Embryonic facial prominence (tissue), 1 donor: ENCODE data around the gene CCDC89.
"Not testable (repeated sequence)": the region's sequence is repeated elsewhere in the genome, so short reads cannot be mapped to it uniquely, and the experiment has no call there.

ENCODE experiments used
- DNase-seq: peaks from one replicate; pipeline ENCODE4 v3.0.0-alpha.2; 2016; ENCODE audit errors: extremely low spot score

The CCDC89 gene

DNA sequence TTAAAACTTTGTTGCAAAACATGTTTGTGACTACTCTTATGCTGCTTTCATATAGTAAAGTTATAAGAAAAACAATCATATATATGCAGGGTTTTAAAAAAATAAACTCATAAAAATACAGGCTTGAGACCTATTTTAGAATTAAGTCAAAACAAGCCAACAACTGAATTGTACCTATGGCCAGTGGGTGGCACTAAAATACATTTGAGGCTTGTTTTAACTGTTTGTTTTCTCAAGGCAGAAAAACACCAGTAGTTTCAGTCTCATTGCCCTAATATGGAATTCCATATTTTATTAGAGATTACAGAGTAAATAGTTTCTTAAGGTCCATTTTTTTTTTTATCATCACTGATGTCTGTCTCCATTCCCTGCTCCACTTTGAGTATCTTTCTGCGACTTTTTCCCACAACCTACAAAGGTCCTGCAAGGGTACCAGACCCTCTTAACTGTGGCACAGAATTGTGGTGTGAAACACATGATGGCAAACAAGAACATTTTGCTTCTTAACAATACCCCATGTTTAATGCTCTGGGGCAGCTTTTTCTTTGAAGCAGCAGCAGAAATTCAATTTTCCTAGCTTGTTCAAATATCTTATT, 8.5 kb upstream of the CCDC89 start:
- DNase-seq: no peak

DNA sequence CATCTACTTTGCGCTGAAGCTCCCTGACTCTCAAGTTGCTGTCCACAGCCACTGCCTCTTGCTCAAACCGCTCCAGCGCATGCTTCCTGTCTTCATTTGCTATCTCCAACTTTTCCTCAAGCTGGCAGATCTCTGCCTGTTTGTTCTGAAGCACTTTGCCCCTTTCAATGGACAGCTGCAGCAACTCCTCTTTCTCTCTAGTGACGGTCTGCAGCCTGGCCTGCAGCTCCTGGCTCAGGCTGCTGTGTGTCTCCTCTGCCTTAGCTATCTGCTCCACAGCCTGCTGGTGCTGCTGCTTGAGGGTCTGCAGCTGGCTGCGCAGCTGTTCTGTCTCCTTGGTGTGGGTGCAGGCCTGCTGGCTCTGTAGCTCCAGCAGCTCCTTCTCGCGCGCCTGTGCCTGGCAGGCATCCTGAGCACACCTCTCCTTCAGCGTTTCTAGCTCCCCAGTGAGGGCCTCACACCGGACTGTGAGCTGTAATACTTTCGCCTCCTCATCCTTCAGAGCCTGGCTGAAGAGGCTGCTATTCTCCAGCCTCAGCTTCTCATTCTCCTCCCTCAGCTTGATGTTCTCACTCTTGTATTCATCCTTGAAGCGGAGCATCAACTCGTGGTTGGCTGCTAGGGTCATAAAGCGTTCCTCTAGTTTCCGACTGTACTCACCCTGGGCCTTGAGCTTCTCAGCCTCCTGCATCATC, 723 bp downstream of the CCDC89 start:
- no peak for DNase-seq

GRCh38 chr11:85682330-85683305, 3.4 kb downstream of the CCDC89 start:
- no peak for DNase-seq

DNA sequence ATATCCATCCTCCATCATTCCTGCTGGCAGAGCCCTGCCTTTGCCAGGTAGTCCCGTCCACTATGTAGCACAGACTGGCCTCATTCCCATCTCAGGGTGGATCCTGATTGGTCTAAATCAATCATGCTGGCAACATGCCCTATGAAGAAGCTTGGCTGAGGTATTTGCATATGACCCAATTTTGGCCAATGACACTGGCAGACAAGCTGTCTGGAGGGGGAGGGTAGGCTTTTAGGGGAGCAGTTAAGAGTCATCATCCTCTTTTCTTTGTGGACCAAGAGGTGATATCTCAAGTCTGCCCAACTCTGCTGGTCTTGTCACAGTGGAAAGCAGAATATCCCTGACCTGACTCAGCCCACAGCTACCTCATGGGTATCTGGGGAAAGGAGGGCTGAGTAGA, 5.1 kb downstream of the CCDC89 start:
- no peak for DNase-seq

GRCh38 chr11:85679576-85679975, 6.4 kb downstream of the CCDC89 start:
- no peak for DNase-seq

DNA sequence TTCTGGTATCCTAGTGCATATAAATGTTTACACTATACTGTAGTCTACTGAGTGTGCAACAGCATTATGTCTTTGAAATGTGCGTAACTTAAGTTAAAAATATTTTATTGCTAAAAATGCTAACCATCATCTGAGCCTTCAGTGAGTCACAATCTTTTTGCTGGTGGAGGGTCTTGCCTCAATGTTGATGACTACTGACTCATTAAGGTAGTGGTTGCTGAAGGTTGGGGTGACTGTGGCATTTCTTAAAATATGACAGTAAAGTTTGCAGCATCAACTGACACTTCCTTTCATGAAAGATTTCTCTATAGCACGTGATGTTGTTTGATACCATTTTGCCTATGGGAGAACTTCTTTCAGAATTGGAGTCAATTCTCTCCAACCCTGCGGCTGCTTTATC, 12.6 kb downstream of the CCDC89 start:
- no peak for DNase-seq

- no peak for DNase-seq
These were observed 13.7 kb downstream of the CCDC89 start for GRCh38 chr11:85672105-85672902.

- DNase-seq: not testable (repeated sequence)
These were observed 14.9 kb downstream of the CCDC89 start for GRCh38 chr11:85670949-85671663.

DNA sequence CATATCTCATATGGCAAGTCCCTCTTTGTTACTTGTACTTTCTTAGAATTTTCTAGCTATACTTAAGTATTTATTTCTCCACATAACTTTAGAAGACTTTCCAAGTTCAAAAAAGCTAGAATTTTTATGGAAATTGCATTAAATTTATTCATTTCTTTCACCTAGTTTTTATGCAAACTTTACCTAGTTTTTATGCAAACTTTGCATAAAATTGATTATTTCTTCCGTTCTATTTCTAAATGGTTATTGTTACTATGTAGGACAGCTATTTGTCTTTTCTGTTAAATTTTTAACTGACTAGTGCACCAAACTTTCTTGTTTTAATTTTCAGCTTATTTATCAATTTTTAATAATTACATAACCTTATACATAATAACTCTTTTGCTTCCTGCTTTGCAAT, 17.8 kb downstream of the CCDC89 start:
- DNase-seq: no peak

DNA sequence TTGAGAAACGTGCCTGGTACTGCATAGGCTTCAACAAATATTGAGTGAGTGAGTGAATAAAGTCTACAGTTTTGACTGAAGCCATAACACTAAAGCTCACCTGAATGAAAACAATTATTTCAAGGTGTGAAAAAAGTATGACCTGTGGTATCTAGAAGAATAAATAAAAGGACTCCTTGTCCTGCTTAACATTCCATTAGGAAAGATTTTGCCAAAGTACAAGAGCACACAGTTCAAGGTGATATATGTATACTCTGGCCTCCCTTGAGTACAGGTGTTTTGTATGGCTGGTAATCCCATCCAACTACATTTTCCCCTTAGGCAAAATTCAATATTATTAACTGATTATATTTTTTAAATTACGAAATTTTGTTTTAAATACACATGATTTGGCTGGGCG, 19.3 kb downstream of the CCDC89 start:
- no peak for DNase-seq

DNA sequence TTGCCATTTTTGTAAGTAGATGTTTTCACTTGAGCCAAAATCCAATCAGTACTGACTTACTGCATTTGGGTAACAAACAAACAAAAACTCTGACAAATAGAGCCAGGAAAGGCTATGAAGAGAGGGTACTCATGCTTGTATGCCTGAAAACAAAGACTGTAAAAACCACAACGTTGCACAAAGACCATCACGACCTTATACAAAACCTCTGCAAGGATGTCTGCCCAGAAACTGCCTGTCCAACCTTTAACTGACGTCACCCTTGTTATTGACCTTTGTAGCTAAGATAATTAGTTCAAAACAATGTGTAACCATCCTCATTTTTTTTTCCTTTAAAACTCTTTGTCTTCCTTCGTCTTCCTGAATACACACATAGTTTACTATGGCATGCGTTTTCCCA, 20.3 kb downstream of the CCDC89 start:
- DNase-seq: no peak

- peak; percentile 93 for DNase-seq
These were observed 21.1 kb downstream of the CCDC89 start, which contains the start of gene CREBZF for GRCh38 chr11:85664615-85665481. CREBZF (minus strand) TSS chr11:85665129; CDS start chr11:85664875, 254 bp downstream.

GRCh38 chr11:85663753-85664614, 22.0 kb downstream of the CCDC89 start:
- DNase-seq: no peak

DNA sequence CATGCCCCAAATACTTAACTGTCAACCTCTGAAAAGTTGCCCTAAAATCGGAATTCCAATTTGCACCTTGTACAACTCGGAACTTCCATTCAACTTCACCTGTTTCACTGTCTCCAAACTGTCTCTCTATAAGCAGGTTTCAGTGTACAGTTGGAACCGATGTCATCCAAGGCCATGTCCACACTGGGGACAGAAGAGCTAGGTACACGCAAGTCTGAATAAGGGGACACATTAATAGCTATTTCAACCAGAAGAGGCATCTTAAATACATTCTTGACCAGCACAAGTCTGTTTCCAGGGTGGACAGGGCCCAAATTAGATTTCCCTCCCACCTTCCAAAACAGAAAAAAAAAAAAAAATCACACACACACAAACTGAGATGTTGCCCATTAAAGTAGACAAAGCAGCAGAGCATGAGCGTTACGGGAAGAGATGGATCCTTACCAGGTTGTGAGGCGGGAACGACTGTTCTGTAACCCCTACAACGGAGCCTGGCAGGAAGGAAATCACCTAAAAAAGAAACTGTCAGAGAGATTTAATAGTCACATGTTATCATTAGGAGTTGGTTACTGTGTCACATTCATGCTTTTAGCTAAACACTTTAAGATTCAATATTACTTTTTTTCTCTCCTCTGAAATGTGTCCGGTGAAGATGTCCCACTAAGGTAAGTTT, 22.8 kb downstream of the CCDC89 start:
- no peak for DNase-seq

- no peak for DNase-seq
These were observed 23.9 kb downstream of the CCDC89 start for GRCh38 chr11:85661972-85662664.

GRCh38 chr11:85658180-85658579, 27.8 kb downstream of the CCDC89 start:
- DNase-seq: no peak

DNA sequence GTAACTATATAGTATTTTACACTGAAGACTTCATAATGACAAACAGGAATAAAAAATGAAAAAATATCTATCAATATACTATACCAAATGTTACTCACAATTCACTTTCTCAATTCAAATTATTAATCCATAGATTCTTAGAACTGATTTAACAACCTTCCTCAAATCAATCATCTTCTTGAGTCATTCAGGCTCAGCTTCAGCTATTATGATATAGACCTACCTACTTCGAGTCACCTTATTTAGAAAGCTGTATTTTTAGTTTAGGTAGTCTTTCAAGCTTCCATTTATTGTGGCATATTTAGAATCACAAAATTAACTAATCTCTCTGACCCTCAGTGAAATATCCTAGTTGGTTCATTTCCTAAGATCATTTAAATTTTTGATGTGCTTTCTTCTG, 29.2 kb downstream of the CCDC89 start:
- no peak for DNase-seq

DNA sequence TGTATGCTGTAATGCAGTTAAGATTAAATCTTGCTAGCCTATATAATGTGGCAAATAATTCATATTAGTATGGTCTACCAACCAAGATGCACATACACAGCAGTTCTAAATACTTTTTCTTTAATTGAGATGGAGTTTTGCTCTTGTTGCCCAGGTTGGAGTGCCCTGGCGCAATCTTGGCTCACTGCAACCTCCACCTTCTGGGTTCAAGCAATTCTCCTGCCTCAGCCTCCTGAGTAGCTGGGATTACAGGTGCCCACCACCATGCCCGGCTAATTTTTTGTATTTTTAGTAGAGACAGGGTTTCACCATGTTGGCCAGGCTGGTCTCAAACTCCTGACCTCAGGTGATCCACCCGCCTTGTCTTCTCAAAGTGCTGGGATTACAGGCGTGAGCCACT, 31.7 kb downstream of the CCDC89 start:
- DNase-seq: not testable (repeated sequence)
